Liver (tissue), 9 donors: Measurements from ENCODE around the gene ANKRD11. TPM values are rescaled to one million over a fixed set of nuclear protein-coding genes. Genes with fewer than 3 reads are reported as not detected.

Experiments used
- DNase-seq: peaks from one replicate; pipeline ENCODE4 v3.0.0-alpha.2; 2017; ENCODE audit warnings: low spot score
- H3K27ac ChIP-seq, 2 donors: one replicate each; pipeline ENCODE4 v1.7.0; 2013; ENCODE audit warnings: inconsistent platforms in 2 of 2, low read length in 2 of 2, control low read depth in 1 of 2, low read depth in 1 of 2, mild to moderate bottlenecking in 1 of 2
- H3K27me3 ChIP-seq, 4 donors: one replicate each; pipeline versions ENCODE4 v1.6.1 to v1.7.0; 2013; ENCODE audit warnings: low read length in 3 of 4, inconsistent platforms in 1 of 4, mild to moderate bottlenecking in 1 of 4, moderate library complexity in 1 of 4; ENCODE audit not compliant: control insufficient read depth in 4 of 4, insufficient read depth in 4 of 4
- H3K36me3 ChIP-seq, 4 donors: one replicate each; pipeline versions ENCODE4 v1.6.1 to v1.7.0; 2013; ENCODE audit warnings: low read length in 3 of 4, mild to moderate bottlenecking in 3 of 4, low read depth in 1 of 4, moderate library complexity in 1 of 4; ENCODE audit not compliant: control insufficient read depth in 4 of 4, insufficient read depth in 3 of 4
- H3K4me1 ChIP-seq, 4 donors: one replicate each; pipeline versions ENCODE4 v1.6.1 to v1.7.0; 2013; ENCODE audit warnings: low read length in 3 of 4, mild to moderate bottlenecking in 3 of 4, moderate library complexity in 1 of 4; ENCODE audit not compliant: control insufficient read depth in 4 of 4, insufficient read depth in 4 of 4
- H3K4me3 ChIP-seq, 3 donors: one replicate each; pipeline versions ENCODE4 v1.6.1 to v1.7.0; 2013; ENCODE audit warnings: low read length in 3 of 3, control low read depth in 1 of 3, low read depth in 1 of 3, mild to moderate bottlenecking in 1 of 3
- H3K9ac ChIP-seq, 2 donors: one replicate each; pipeline ENCODE4 v1.7.0; 2013; ENCODE audit warnings: low read length in 2 of 2, mild to moderate bottlenecking in 2 of 2, moderate library complexity in 2 of 2, control low read depth in 1 of 2, low read depth in 1 of 2
- H3K9me3 ChIP-seq, 4 donors: one replicate each; pipeline versions ENCODE4 v1.6.1 to v1.7.0; 2013; ENCODE audit warnings: low read length in 3 of 4; ENCODE audit not compliant: control insufficient read depth in 4 of 4
- ATF3 ChIP-seq: IDR thresholded peaks from 2 replicates; pipeline ENCODE4 v1.6.1; 2016; ENCODE audit warnings: antibody characterized with exemption
- CTCF ChIP-seq: fragments of 150-350 bp; IDR thresholded peaks from 2 replicates; pipeline ENCODE4 v1.5.1; 2017; ENCODE audit warnings: improper control_type of control experiment, low read depth, low read length; ENCODE audit not compliant: missing input control
- FOXA1 ChIP-seq: IDR thresholded peaks from 2 replicates; pipeline ENCODE4 v1.6.1; 2016; ENCODE audit warnings: antibody characterized with exemption
- FOXA2 ChIP-seq: IDR thresholded peaks from 2 replicates; pipeline ENCODE4 v1.6.1; 2016; ENCODE audit warnings: antibody characterized with exemption
- GABPA ChIP-seq, 2 donors: IDR thresholded peaks in 1 of 2; conservative IDR thresholded peaks in 1 of 2; 2 replicates each; pipeline ENCODE4 v1.6.1; 2016; ENCODE audit warnings: antibody characterized with exemption in 2 of 2, mild to moderate bottlenecking in 1 of 2, moderate library complexity in 1 of 2
- HNF4A ChIP-seq, 2 donors: conservative IDR thresholded peaks; 2 replicates each; pipeline ENCODE4 v1.6.1; 2016; ENCODE audit warnings: antibody characterized with exemption in 2 of 2, mild to moderate bottlenecking in 2 of 2
- HNF4G ChIP-seq: IDR thresholded peaks from 2 replicates; pipeline ENCODE4 v1.6.1; 2016; ENCODE audit warnings: antibody characterized with exemption
- JUND ChIP-seq, 2 donors: IDR thresholded peaks; 2 replicates each; pipeline ENCODE4 v1.6.1; 2016; ENCODE audit warnings: antibody characterized with exemption in 2 of 2
- NR2F2 ChIP-seq: IDR thresholded peaks from 2 replicates; pipeline ENCODE4 v1.6.1; 2016; ENCODE audit warnings: antibody characterized with exemption
- RAD21 ChIP-seq, 2 donors: IDR thresholded peaks; 2 replicates each; pipeline ENCODE4 v1.6.1; 2016; ENCODE audit warnings: antibody characterized with exemption in 2 of 2, mild to moderate bottlenecking in 2 of 2
- RXRA ChIP-seq, 2 donors: IDR thresholded peaks; 2 replicates each; pipeline ENCODE4 v1.6.1; 2017 to 2018; ENCODE audit warnings: antibody characterized with exemption in 2 of 2, mild to moderate bottlenecking in 1 of 2
- YY1 ChIP-seq: IDR thresholded peaks from 2 replicates; pipeline ENCODE4 v1.6.1; 2016; ENCODE audit warnings: antibody characterized with exemption, mild to moderate bottlenecking
- WGBS: extraction: QIAGEN DNeasy Blood & Tissue Kit; methylation state at CpG from one replicate; pipeline ENCODE4 v1.1.7; 2013; 5-methylcytosine and 5-hydroxymethylcytosine counted together
- polyA plus RNA-seq, 2 donors: library from polyadenylated mRNA; stranded (reverse) in 1 of 2; unstranded in 1 of 2; fragments of 200-250 nt in 1 of 2; fragments of >200 nt in 1 of 2; fragmentation: Nextera tagmentation in 1 of 2; extraction: Ambion mirVana in 1 of 2; gene quantifications; one replicate each; pipeline versions ENCODE4 v1.2.1 to v1.2.3, GENCODE V29; 2013 to 2015
- total RNA-seq, 2 donors: library from RNA; depleted of rRNA; stranded (reverse); fragments of >200 nt; gene quantifications; one replicate each; pipeline ENCODE4 v1.2.3, GENCODE V29; 2014
- TF ChIP-seq, protein P1 (sequence below): IDR thresholded peaks from 2 replicates; pipeline ENCODE4 v1.6.1; 2016; ENCODE audit warnings: antibody characterized with exemption
- TF ChIP-seq, protein P2 (sequence below): IDR thresholded peaks from 2 replicates; pipeline ENCODE4 v1.6.1; 2016; ENCODE audit warnings: antibody characterized with exemption, mild to moderate bottlenecking
- TF ChIP-seq, protein P3 (sequence below): IDR thresholded peaks from 2 replicates; pipeline ENCODE4 v1.6.1; 2016; ENCODE audit warnings: antibody characterized with exemption
- donor health status: healthy.
- donor health status: healthy.
- donor health status: healthy.
- donor health status: healthy.
- donor health status: healthy.

Gene ANKRD11
- total and polyA plus RNA-seq, 4 donors = 16.3 to 55.1 (median 28.0) TPM

- no peak overlapping the region for H3K9ac ChIP-seq
- no peaks in the 10 kb centered on the region for H3K9me3 ChIP-seq
- H3K36me3 ChIP-seq = peaks cover 0 to 3% (median 1%) of the 10 kb centered on the region in 4 donors
- TF ChIP-seq, protein P1, sequence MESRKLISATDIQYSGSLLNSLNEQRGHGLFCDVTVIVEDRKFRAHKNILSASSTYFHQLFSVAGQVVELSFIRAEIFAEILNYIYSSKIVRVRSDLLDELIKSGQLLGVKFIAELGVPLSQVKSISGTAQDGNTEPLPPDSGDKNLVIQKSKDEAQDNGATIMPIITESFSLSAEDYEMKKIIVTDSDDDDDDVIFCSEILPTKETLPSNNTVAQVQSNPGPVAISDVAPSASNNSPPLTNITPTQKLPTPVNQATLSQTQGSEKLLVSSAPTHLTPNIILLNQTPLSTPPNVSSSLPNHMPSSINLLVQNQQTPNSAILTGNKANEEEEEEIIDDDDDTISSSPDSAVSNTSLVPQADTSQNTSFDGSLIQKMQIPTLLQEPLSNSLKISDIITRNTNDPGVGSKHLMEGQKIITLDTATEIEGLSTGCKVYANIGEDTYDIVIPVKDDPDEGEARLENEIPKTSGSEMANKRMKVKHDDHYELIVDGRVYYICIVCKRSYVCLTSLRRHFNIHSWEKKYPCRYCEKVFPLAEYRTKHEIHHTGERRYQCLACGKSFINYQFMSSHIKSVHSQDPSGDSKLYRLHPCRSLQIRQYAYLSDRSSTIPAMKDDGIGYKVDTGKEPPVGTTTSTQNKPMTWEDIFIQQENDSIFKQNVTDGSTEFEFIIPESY = no peak
- TF ChIP-seq GABPA (IDR thresholded peaks at IDR 0.05 in 1 of 2, conservative IDR thresholded peaks at IDR 0.05 in 1 of 2) (no peak), YY1 (no peak), RAD21 (IDR thresholded peaks at IDR 0.05) (no peak), RXRA (IDR thresholded peaks at IDR 0.05) (no peak), CTCF (no peak), ATF3 (no peak), NR2F2 (no peak), HNF4G (no peak), HNF4A (conservative IDR thresholded peaks at IDR 0.05) (no peak), FOXA2 (no peak), FOXA1 (no peak), JUND (IDR thresholded peaks at IDR 0.05) (no peak)
- TF ChIP-seq, protein P2, sequence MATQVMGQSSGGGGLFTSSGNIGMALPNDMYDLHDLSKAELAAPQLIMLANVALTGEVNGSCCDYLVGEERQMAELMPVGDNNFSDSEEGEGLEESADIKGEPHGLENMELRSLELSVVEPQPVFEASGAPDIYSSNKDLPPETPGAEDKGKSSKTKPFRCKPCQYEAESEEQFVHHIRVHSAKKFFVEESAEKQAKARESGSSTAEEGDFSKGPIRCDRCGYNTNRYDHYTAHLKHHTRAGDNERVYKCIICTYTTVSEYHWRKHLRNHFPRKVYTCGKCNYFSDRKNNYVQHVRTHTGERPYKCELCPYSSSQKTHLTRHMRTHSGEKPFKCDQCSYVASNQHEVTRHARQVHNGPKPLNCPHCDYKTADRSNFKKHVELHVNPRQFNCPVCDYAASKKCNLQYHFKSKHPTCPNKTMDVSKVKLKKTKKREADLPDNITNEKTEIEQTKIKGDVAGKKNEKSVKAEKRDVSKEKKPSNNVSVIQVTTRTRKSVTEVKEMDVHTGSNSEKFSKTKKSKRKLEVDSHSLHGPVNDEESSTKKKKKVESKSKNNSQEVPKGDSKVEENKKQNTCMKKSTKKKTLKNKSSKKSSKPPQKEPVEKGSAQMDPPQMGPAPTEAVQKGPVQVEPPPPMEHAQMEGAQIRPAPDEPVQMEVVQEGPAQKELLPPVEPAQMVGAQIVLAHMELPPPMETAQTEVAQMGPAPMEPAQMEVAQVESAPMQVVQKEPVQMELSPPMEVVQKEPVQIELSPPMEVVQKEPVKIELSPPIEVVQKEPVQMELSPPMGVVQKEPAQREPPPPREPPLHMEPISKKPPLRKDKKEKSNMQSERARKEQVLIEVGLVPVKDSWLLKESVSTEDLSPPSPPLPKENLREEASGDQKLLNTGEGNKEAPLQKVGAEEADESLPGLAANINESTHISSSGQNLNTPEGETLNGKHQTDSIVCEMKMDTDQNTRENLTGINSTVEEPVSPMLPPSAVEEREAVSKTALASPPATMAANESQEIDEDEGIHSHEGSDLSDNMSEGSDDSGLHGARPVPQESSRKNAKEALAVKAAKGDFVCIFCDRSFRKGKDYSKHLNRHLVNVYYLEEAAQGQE = no peak
- TF ChIP-seq, protein P3, sequence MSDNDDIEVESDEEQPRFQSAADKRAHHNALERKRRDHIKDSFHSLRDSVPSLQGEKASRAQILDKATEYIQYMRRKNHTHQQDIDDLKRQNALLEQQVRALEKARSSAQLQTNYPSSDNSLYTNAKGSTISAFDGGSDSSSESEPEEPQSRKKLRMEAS = no peak
- H3K27me3 ChIP-seq = no peaks in the 10 kb centered on the region
- DNase-seq = no peak
- H3K4me1 ChIP-seq = peaks cover 0 to 26% (median 22%) of the 10 kb centered on the region in 4 donors
- no peak overlapping the region for H3K27ac ChIP-seq
- WGBS = 90% methylated on average over 24 of the region's 24 CpGs
- H3K4me3 ChIP-seq = no peak overlapping the region
Observed at GRCh38 chr16:89491974-89492687, 1.8 kb upstream of the ANKRD11 start.
